SJCRH30 (cell line): Measurements from ENCODE around the gene FAM193A. TPM values are rescaled to one million over a fixed set of nuclear protein-coding genes. Genes with fewer than 3 reads are reported as not detected.
A peak's percentile ranks its signal among the peaks of the same experiment; 100 is the strongest.
"Not testable (repeated sequence)": the region's sequence is repeated elsewhere in the genome, so short reads cannot be mapped to it uniquely, and the experiment has no call there.

Experiments
- DNase-seq, 2 experiments: peaks; one replicate each; pipeline ENCODE4 v3.0.0-alpha.2; 2015 to 2020
- H3K27ac ChIP-seq: fragments of 250-450 bp; sonication (Bioruptor Pico); 2 replicates; pipeline ENCODE4 v1.5.1; 2020; ENCODE audit warnings: mild to moderate bottlenecking, moderate library complexity
- H3K27me3 ChIP-seq: fragments of 250-450 bp; sonication (Bioruptor Pico); 2 replicates; pipeline ENCODE4 v1.5.1; 2020; ENCODE audit warnings: mild to moderate bottlenecking, moderate library complexity
- H3K36me3 ChIP-seq: fragments of 250-450 bp; sonication (Bioruptor Pico); 2 replicates; pipeline ENCODE4 v1.5.1; 2020; ENCODE audit warnings: mild to moderate bottlenecking, moderate library complexity
- H3K4me1 ChIP-seq: fragments of 250-450 bp; sonication (Bioruptor Pico); 2 replicates; pipeline ENCODE4 v1.5.1; 2020; ENCODE audit warnings: mild to moderate bottlenecking, moderate library complexity
- H3K4me3 ChIP-seq: fragments of 250-450 bp; sonication (Bioruptor Pico); 2 replicates; pipeline ENCODE4 v1.5.1; 2020; ENCODE audit warnings: mild to moderate bottlenecking, moderate library complexity
- H3K9me3 ChIP-seq: fragments of 250-450 bp; sonication (Bioruptor Pico); replicated peaks from 2 replicates; pipeline ENCODE4 v1.5.1; 2020; ENCODE audit warnings: mild to moderate bottlenecking, moderate library complexity
- total RNA-seq: library from RNA; depleted of rRNA; stranded (reverse); fragments of >200 nt; shearing (Covaris generic); gene quantifications from 2 replicates; pipeline ENCODE4 v1.2.3, GENCODE V29; 2014

FAM193A gene
- total RNA-seq, 1 experiment from 2014 or later = 20.4 TPM

- Histone ChIP-seq H3K27me3 (no peaks in the 10 kb centered on the region), H3K36me3 (peaks cover 70% of the 10 kb centered on the region), H3K4me1 (no peaks in the 10 kb centered on the region), H3K27ac (no peak overlapping the region), H3K9me3 (no peaks in the 10 kb centered on the region), H3K4me3 (no peak overlapping the region)
- DNase-seq = no peak
Observed at GRCh38 chr4:2702770-2703169, 166.3 kb downstream of the FAM193A start.

- Histone ChIP-seq H3K27me3 (no peaks in the 10 kb centered on the region), H3K4me3 (no peak overlapping the region), H3K9me3 (no peaks in the 10 kb centered on the region), H3K4me1 (no peaks in the 10 kb centered on the region), H3K27ac (no peak overlapping the region), H3K36me3 (peaks cover 39% of the 10 kb centered on the region)
- peak in 1 of 2 experiments; percentile 22 for DNase-seq
Observed at GRCh38 chr4:2712261-2712842, 175.9 kb downstream of the FAM193A start.

- H3K27me3 ChIP-seq = no peaks in the 10 kb centered on the region
- peaks cover 39% of the 10 kb centered on the region for H3K36me3 ChIP-seq
- H3K9me3 ChIP-seq = no peaks in the 10 kb centered on the region
- H3K27ac ChIP-seq = no peak overlapping the region
- H3K4me1 ChIP-seq = no peaks in the 10 kb centered on the region
- no peak for DNase-seq
- no peak overlapping the region for H3K4me3 ChIP-seq
Observed at GRCh38 chr4:2713337-2713736, 176.9 kb downstream of the FAM193A start.

GRCh38 chr4:2714061-2714770 is 177.8 kb downstream of the FAM193A start:
- H3K4me1 ChIP-seq = no peaks in the 10 kb centered on the region
- H3K27ac ChIP-seq = no peak overlapping the region
- no peak overlapping the region for H3K4me3 ChIP-seq
- no peaks in the 10 kb centered on the region for H3K27me3 ChIP-seq
- no peak for DNase-seq
- H3K36me3 ChIP-seq = peaks cover 42% of the 10 kb centered on the region
- H3K9me3 ChIP-seq = no peaks in the 10 kb centered on the region

GRCh38 chr4:2714918-2715317 is 178.5 kb downstream of the FAM193A start:
- H3K27ac ChIP-seq = no peak overlapping the region
- H3K4me1 ChIP-seq = no peaks in the 10 kb centered on the region
- no peaks in the 10 kb centered on the region for H3K9me3 ChIP-seq
- DNase-seq = no peak
- H3K27me3 ChIP-seq = no peaks in the 10 kb centered on the region
- no peak overlapping the region for H3K4me3 ChIP-seq
- H3K36me3 ChIP-seq = peaks cover 45% of the 10 kb centered on the region

GRCh38 chr4:2715426-2715825 is 179.0 kb downstream of the FAM193A start:
- no peak overlapping the region for H3K27ac ChIP-seq
- H3K4me3 ChIP-seq = no peak overlapping the region
- H3K4me1 ChIP-seq = no peaks in the 10 kb centered on the region
- no peaks in the 10 kb centered on the region for H3K9me3 ChIP-seq
- no peaks in the 10 kb centered on the region for H3K27me3 ChIP-seq
- H3K36me3 ChIP-seq = peaks cover 48% of the 10 kb centered on the region
- DNase-seq = no peak

GRCh38 chr4:2716236-2716635 is 179.8 kb downstream of the FAM193A start:
- Histone ChIP-seq H3K4me3 (no peak overlapping the region), H3K27ac (no peak overlapping the region), H3K9me3 (no peaks in the 10 kb centered on the region), H3K4me1 (no peaks in the 10 kb centered on the region), H3K27me3 (no peaks in the 10 kb centered on the region), H3K36me3 (peaks cover 49% of the 10 kb centered on the region)
- no peak for DNase-seq

GRCh38 chr4:2721586-2721985 is 185.1 kb downstream of the FAM193A start:
- no peak overlapping the region for H3K4me3 ChIP-seq
- no peak overlapping the region for H3K27ac ChIP-seq
- no peak for DNase-seq
- peaks cover 44% of the 10 kb centered on the region for H3K36me3 ChIP-seq
- H3K4me1 ChIP-seq = no peaks in the 10 kb centered on the region
- H3K27me3 ChIP-seq = no peaks in the 10 kb centered on the region
- H3K9me3 ChIP-seq = no peaks in the 10 kb centered on the region

GRCh38 chr4:2722033-2722432 is 185.6 kb downstream of the FAM193A start:
- no peak for DNase-seq
- Histone ChIP-seq H3K4me1 (no peaks in the 10 kb centered on the region), H3K27ac (no peak overlapping the region)

GRCh38 chr4:2723751-2724150 is 187.3 kb downstream of the FAM193A start:
- Histone ChIP-seq H3K4me3 (no peak overlapping the region), H3K27ac (no peak overlapping the region), H3K36me3 (peaks cover 33% of the 10 kb centered on the region), H3K4me1 (no peaks in the 10 kb centered on the region), H3K27me3 (no peaks in the 10 kb centered on the region), H3K9me3 (no peaks in the 10 kb centered on the region)
- DNase-seq = no peak

More at GRCh38 chr4:2722033-2722432, 185.6 kb downstream of the FAM193A start:
- Histone ChIP-seq H3K27me3 (no peaks in the 10 kb centered on the region), H3K4me3 (no peak overlapping the region), H3K9me3 (no peaks in the 10 kb centered on the region), H3K36me3 (peaks cover 39% of the 10 kb centered on the region)

GRCh38 chr4:2725380-2725779 is 188.9 kb downstream of the FAM193A start:
- DNase-seq = no peak
- Histone ChIP-seq H3K9me3 (no peaks in the 10 kb centered on the region), H3K36me3 (peaks cover 26% of the 10 kb centered on the region), H3K4me3 (no peak overlapping the region), H3K27me3 (no peaks in the 10 kb centered on the region), H3K27ac (no peak overlapping the region), H3K4me1 (no peaks in the 10 kb centered on the region)

- not testable (repeated sequence) for H3K9me3 ChIP-seq, H3K27ac ChIP-seq, H3K4me1 ChIP-seq, H3K27me3 ChIP-seq, H3K4me3 ChIP-seq, DNase-seq
- peaks cover 24% of the 10 kb centered on the region for H3K36me3 ChIP-seq
Observed at GRCh38 chr4:2726881-2727280, 190.4 kb downstream of the FAM193A start.

GRCh38 chr4:2728221-2728620 is 191.8 kb downstream of the FAM193A start:
- Histone ChIP-seq H3K4me1 (no peaks in the 10 kb centered on the region), H3K4me3 (no peak overlapping the region), H3K36me3 (peaks cover 33% of the 10 kb centered on the region), H3K27ac (no peak overlapping the region), H3K27me3 (no peaks in the 10 kb centered on the region), H3K9me3 (no peaks in the 10 kb centered on the region)
- DNase-seq = no peak

- peaks cover 33% of the 10 kb centered on the region for H3K36me3 ChIP-seq
- H3K4me1 ChIP-seq = no peaks in the 10 kb centered on the region
- no peak overlapping the region for H3K4me3 ChIP-seq
- no peak for DNase-seq
- H3K9me3 ChIP-seq = no peaks in the 10 kb centered on the region
- no peaks in the 10 kb centered on the region for H3K27me3 ChIP-seq
- no peak overlapping the region for H3K27ac ChIP-seq
Observed at GRCh38 chr4:2728806-2729532, 192.5 kb downstream of the FAM193A start.

GRCh38 chr4:2729533-2729875 is 193.1 kb downstream of the FAM193A start:
- no peaks in the 10 kb centered on the region for H3K4me1 ChIP-seq
- H3K4me3 ChIP-seq = no peak overlapping the region
- H3K36me3 ChIP-seq = peaks cover 33% of the 10 kb centered on the region
- DNase-seq = no peak
- no peak overlapping the region for H3K27ac ChIP-seq
- no peaks in the 10 kb centered on the region for H3K9me3 ChIP-seq
- no peaks in the 10 kb centered on the region for H3K27me3 ChIP-seq
